Measurements from ENCODE around the gene ZNF609.

DNA sequence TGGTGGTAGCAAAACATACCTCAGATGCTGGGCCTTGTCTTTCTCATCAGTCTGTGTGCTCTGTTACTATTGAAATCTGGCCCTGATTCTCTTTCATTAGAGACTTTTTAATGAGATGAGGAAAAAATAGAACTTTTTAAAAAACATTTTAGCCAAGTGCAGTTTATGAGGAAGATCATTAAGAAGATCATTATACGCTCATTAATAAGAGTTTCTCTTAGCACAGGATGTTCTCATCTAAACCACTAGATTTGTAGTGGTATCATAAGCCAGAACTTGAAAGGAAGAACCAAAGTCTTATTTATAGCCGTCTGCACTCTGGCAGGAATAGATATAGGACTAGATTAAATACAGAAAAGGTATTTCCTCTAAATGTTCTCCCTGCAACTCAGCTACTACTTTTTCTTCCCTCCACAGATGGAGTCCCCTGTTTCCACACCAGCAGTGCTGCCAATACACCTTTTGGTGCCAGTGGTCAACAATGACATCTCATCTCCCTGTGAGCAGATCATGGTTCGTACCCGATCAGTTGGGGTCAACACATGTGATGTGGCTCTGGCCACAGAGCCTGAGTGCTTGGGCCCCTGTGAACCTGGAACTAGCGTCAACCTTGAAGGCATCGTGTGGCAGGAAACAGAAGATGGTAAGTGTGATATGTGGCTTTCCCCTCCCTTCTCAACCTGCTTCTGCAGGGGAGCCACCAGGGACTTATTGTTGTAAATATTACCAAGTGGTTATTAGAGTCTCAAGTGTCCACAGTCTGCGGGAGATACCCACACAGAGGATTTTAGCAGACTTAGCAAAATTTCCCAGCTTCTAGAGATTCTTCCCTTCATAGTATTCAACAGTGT lies 162.3 kb downstream of the ZNF609 start:
- TF ChIP-seq, protein P1, sequence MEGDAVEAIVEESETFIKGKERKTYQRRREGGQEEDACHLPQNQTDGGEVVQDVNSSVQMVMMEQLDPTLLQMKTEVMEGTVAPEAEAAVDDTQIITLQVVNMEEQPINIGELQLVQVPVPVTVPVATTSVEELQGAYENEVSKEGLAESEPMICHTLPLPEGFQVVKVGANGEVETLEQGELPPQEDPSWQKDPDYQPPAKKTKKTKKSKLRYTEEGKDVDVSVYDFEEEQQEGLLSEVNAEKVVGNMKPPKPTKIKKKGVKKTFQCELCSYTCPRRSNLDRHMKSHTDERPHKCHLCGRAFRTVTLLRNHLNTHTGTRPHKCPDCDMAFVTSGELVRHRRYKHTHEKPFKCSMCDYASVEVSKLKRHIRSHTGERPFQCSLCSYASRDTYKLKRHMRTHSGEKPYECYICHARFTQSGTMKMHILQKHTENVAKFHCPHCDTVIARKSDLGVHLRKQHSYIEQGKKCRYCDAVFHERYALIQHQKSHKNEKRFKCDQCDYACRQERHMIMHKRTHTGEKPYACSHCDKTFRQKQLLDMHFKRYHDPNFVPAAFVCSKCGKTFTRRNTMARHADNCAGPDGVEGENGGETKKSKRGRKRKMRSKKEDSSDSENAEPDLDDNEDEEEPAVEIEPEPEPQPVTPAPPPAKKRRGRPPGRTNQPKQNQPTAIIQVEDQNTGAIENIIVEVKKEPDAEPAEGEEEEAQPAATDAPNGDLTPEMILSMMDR (IDR thresholded peaks at IDR 0.05; ENCODE audit: poor library complexity): no peak
- TF ChIP-seq EZH2 (IDR thresholded peaks at IDR 0.05; ENCODE audit: borderline replicate concordance): no peak
- TF ChIP-seq EZH2phosphoT487 (IDR thresholded peaks at IDR 0.05; ENCODE audit: low read depth, severe bottlenecking, unreplicated experiment): no peak
